ENCODE measurements around the gene AKAP8L. TPM values are rescaled to one million over a fixed set of nuclear protein-coding genes. Genes with fewer than 3 reads are reported as not detected.

The AKAP8L gene
- total and polyA plus RNA-seq, 10 of the 15 experiments (the other 5 are each of a cell fraction or from before 2014, with no cell fraction given), result 0.66 to 64.3 (median 40.0) TPM

- intact Hi-C loops (cut with micrococcal nuclease; ENCODE audit: unreplicated experiment) (no loop called here), in situ Hi-C loops (cut with MboI) (no loop called here)
- ChIA-PET POLR2A (no interaction called here), RAD21 (ENCODE audit: unreplicated experiment) (interaction anchor here (1.6 kb wide), 1 partner anchor 25 kb away, joined by 3 read pairs; no protein-coding TSS in a partner anchor), SMC1A (ENCODE audit: uncharacterized antibody, unreplicated experiment) (no interaction called here), CTCF (no interaction called here)
- TF ChIP-seq SIN3A (IDR thresholded peaks at IDR 0.05; ENCODE audit: low read depth, low read length), result no peak
- no peak for TF ChIP-seq SRF (IDR thresholded peaks at IDR 0.05; ENCODE audit: low read depth in 2 of 2, low read length in 2 of 2)
- TF ChIP-seq MYB (IDR thresholded peaks at IDR 0.05; ENCODE audit: borderline replicate concordance, low read depth, low read length), result no peak
- no peak for TF ChIP-seq SREBF2 (IDR thresholded peaks at IDR 0.05; ENCODE audit: low read length)
- no peak for TF ChIP-seq CBX3 (IDR thresholded peaks at IDR 0.05; ENCODE audit: borderline replicate concordance, low read depth)
- no peak for TF ChIP-seq JUNB (IDR thresholded peaks at IDR 0.05)
- TF ChIP-seq BRCA1 (IDR thresholded peaks at IDR 0.05; ENCODE audit: low read depth, low read length), result no peak
- no peak for TF ChIP-seq TCF12 (IDR thresholded peaks at IDR 0.05; ENCODE audit: low read depth, low read length)
- TF ChIP-seq ELK1 (IDR thresholded peaks at IDR 0.05; ENCODE audit: low read depth, low read length), result no peak
- TF ChIP-seq WRNIP1 (IDR thresholded peaks at IDR 0.05; ENCODE audit: borderline replicate concordance, low read depth, low read length), result no peak
- TF ChIP-seq SUPT20H (IDR thresholded peaks at IDR 0.05; ENCODE audit: borderline replicate concordance, control insufficient read depth, low read depth, low read length), result no peak
- TF ChIP-seq BHLHE40 (IDR thresholded peaks at IDR 0.05; ENCODE audit: borderline replicate concordance in 1 of 2, low read depth in 2 of 2, low read length in 1 of 2), result no peak
- Histone ChIP-seq H3K9me3 (replicated peaks; ENCODE audit: control insufficient read depth, insufficient read depth, low read length) (no peaks in the 10 kb centered on the region), H3K4me1 (ENCODE audit: control insufficient read depth, insufficient read depth, low read length) (no peaks in the 10 kb centered on the region; the same call in 1 of the 2 replicates), H3K27ac (ENCODE audit: control insufficient read depth, insufficient read depth) (no peak overlapping the region), H3K4me3 (no peak overlapping the region), H2AFZ (ENCODE audit: control insufficient read depth, low read depth, low read length) (no peak overlapping the region), H3K79me2 (ENCODE audit: control insufficient read depth, insufficient read depth, low read length) (no peaks in the 10 kb centered on the region), H3K27me3 (replicated peaks in 1 of 2; ENCODE audit: control insufficient read depth in 2 of 2, insufficient read depth in 2 of 2, low read length in 1 of 2) (no peaks in the 10 kb centered on the region), H4K20me1 (ENCODE audit: control insufficient read depth, insufficient read depth) (no peaks in the 10 kb centered on the region; the same call in 1 of the 2 replicates), H3K4me2 (ENCODE audit: control insufficient read depth, insufficient read depth) (no peak overlapping the region), H3K36me3 (ENCODE audit: control insufficient read depth in 2 of 2, insufficient read depth in 2 of 2, low read length in 1 of 2) (no peaks in the 10 kb centered on the region), H3K9ac (ENCODE audit: control insufficient read depth, insufficient read depth, low read length) (no peak overlapping the region)
- FAIRE-seq (no peak), ATAC-seq (no peak), DNase-seq (ENCODE audit: low read depth, low spot score) (no peak)
- no TSS peak for BruUV-seq (replicated peaks)
- 75% methylated on average over 12 of the region's 13 CpGs for WGBS (ENCODE audit: insufficient coverage, insufficient replicate concordance, low lambda C conversion rate, missing lambda C conversion rate)
These were observed 23.5 kb upstream of the AKAP8L start for GRCh38 chr19:15442142-15442920.
